ENCODE measurements around the gene MRM2. TPM values are rescaled to one million over a fixed set of nuclear protein-coding genes. Genes with fewer than 3 reads are reported as not detected.

MRM2 gene
- total RNA-seq, 4 donors from 2014 or later: 8.1 to 19.0 (median 13.0) TPM

- H3K27ac ChIP-seq: no peak overlapping the region
- H3K4me3 ChIP-seq: no peak overlapping the region
- no peaks in the 10 kb centered on the region for H3K4me1 ChIP-seq
- no peaks in the 10 kb centered on the region for H3K27me3 ChIP-seq
- H3K36me3 ChIP-seq: peaks cover 0 to 26% (median 0%) of the 10 kb centered on the region in 3 donors
- no peak for DNase-seq
- TF ChIP-seq POLR2A (IDR thresholded peaks at IDR 0.05) (no peak), CTCF (IDR thresholded peaks at IDR 0.05) (no peak)
- peaks cover 0 to 1% (median 0%) of the 10 kb centered on the region in 4 donors for H3K9me3 ChIP-seq
Observed at GRCh38 chr7:2200584-2200980, 41.4 kb downstream of the MRM2 start.

- no peak overlapping the region for H3K4me3 ChIP-seq
- H3K4me1 ChIP-seq: no peaks in the 10 kb centered on the region
- no peaks in the 10 kb centered on the region for H3K27me3 ChIP-seq
- peaks cover 0 to 26% (median 0%) of the 10 kb centered on the region in 3 donors for H3K36me3 ChIP-seq
- no peak for DNase-seq
- no peak for TF ChIP-seq CTCF (IDR thresholded peaks at IDR 0.05)
- no peak for TF ChIP-seq POLR2A (IDR thresholded peaks at IDR 0.05)
- peaks cover 0 to 6% (median 0%) of the 10 kb centered on the region in 4 donors for H3K9me3 ChIP-seq
- H3K27ac ChIP-seq: no peak overlapping the region
Observed at GRCh38 chr7:2199956-2200583, 41.9 kb downstream of the MRM2 start.

- DNase-seq: no peak
- H3K4me1 ChIP-seq: no peaks in the 10 kb centered on the region
- H3K9me3 ChIP-seq: peaks cover 0 to 6% (median 0%) of the 10 kb centered on the region in 4 donors
- peaks cover 0 to 26% (median 0%) of the 10 kb centered on the region in 3 donors for H3K36me3 ChIP-seq
- no peak overlapping the region for H3K27ac ChIP-seq
- H3K4me3 ChIP-seq: no peak overlapping the region
- TF ChIP-seq POLR2A (IDR thresholded peaks at IDR 0.05) (no peak), CTCF (IDR thresholded peaks at IDR 0.05) (no peak)
- H3K27me3 ChIP-seq: no peaks in the 10 kb centered on the region
Observed at GRCh38 chr7:2199528-2199927, 42.5 kb downstream of the MRM2 start.

GRCh38 chr7:2198760-2199159, 43.2 kb downstream of the MRM2 start:
- Histone ChIP-seq H3K4me3 (no peak overlapping the region), H3K27ac (no peak overlapping the region), H3K27me3 (no peaks in the 10 kb centered on the region), H3K4me1 (no peaks in the 10 kb centered on the region), H3K36me3 (peaks cover 0 to 26% (median 0%) of the 10 kb centered on the region in 3 donors), H3K9me3 (peaks cover 0 to 6% (median 0%) of the 10 kb centered on the region in 4 donors)
- TF ChIP-seq CTCF (IDR thresholded peaks at IDR 0.05): no peak
- no peak for TF ChIP-seq POLR2A (IDR thresholded peaks at IDR 0.05)
- no peak for DNase-seq

GRCh38 chr7:2198206-2198605, 43.8 kb downstream of the MRM2 start:
- Histone ChIP-seq H3K27me3 (no peaks in the 10 kb centered on the region), H3K36me3 (peaks cover 0 to 26% (median 0%) of the 10 kb centered on the region in 3 donors), H3K27ac (no peak overlapping the region), H3K4me1 (no peaks in the 10 kb centered on the region), H3K4me3 (no peak overlapping the region), H3K9me3 (peaks cover 0 to 6% (median 0%) of the 10 kb centered on the region in 4 donors)
- DNase-seq: no peak
- TF ChIP-seq CTCF (IDR thresholded peaks at IDR 0.05) (no peak), POLR2A (IDR thresholded peaks at IDR 0.05) (no peak)

Measured in Peyer's patch (tissue), 4 donors.